SU-DHL-6 (cell line): ENCODE results near the gene RNASE4.

Experiments used
- EZH2phosphoT487 ChIP-seq: fragments of 200-600 bp; sonication (generic), shearing (Covaris generic); conservative IDR thresholded peaks from 2 replicates; pipeline ENCODE4 v1.6.1; 2018; ENCODE audit warnings: mild to moderate bottlenecking, antibody characterized with exemption, low read length, moderate library complexity, mixed read lengths
- TF ChIP-seq, protein P1 (sequence below): fragments of 200-600 bp; sonication (generic); IDR thresholded peaks from one replicate; pipeline ENCODE4 v1.5.1; 2017; ENCODE audit warnings: antibody characterized with exemption, mild to moderate bottlenecking, low read length, moderate library complexity; ENCODE audit not compliant: insufficient read depth, poor library complexity, severe bottlenecking

DNA sequence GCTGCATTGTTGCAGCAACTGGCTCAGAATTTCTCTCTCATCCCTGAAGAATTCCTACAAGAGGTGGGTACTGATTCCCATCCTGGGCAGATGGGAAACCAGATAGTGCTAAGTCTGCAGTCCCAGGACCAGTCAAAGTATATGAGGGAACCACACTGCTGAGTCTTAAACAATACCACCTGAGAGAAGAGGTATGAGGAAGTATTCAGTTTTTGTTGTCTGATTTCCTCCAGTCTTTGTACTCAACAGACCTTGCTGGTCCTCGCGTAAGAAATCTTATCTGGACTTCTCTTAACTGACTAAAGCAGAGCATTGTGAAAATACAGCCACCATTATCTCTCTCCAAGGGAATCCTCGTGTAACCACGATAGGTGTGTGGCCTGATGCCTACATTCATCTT is 57.8 kb downstream of the RNASE4 start:
- no peak for TF ChIP-seq EZH2phosphoT487
- TF ChIP-seq, protein P1, sequence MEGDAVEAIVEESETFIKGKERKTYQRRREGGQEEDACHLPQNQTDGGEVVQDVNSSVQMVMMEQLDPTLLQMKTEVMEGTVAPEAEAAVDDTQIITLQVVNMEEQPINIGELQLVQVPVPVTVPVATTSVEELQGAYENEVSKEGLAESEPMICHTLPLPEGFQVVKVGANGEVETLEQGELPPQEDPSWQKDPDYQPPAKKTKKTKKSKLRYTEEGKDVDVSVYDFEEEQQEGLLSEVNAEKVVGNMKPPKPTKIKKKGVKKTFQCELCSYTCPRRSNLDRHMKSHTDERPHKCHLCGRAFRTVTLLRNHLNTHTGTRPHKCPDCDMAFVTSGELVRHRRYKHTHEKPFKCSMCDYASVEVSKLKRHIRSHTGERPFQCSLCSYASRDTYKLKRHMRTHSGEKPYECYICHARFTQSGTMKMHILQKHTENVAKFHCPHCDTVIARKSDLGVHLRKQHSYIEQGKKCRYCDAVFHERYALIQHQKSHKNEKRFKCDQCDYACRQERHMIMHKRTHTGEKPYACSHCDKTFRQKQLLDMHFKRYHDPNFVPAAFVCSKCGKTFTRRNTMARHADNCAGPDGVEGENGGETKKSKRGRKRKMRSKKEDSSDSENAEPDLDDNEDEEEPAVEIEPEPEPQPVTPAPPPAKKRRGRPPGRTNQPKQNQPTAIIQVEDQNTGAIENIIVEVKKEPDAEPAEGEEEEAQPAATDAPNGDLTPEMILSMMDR, result no peak
